H1 (cell line): ENCODE results near the gene ADCY1. TPM values are rescaled to one million over a fixed set of nuclear protein-coding genes. Genes with fewer than 3 reads are reported as not detected.

Source experiments
- CTCF ChIA-PET: fragments of 300-600 bp; sonication (Branson Sonifier 250); formaldehyde crosslinking; loops from one replicate; lab custom pipeline; 2021; ENCODE audit not compliant: partially characterized antibody; lab: Charles Lee
- POLR2A ChIA-PET: fragments of 300-600 bp; sonication (Branson Sonifier 250); formaldehyde crosslinking; loops from one replicate; lab custom pipeline; 2021; ENCODE audit warnings: inconsistent platforms; ENCODE audit not compliant: partially characterized antibody; lab: Charles Lee
- DNase-seq, 2 experiments: peaks; one replicate each; pipeline versions ENCODE4 v3.0.0 to v3.0.0-alpha.2; 2010 to 2022; ENCODE audit warnings: low spot score in 2 of 2, low read depth in 1 of 2, mixed read lengths in 1 of 2
- FAIRE-seq: peaks from 2 replicates; lab custom pipeline; 2011; peaks lifted over from hg19 to GRCh38; lab: Jason Lieb, UNC
- H2AFZ ChIP-seq: 2 replicates; pipeline ENCODE4 v1.8.1; 2012; ENCODE audit warnings: low read length, inconsistent platforms
- H2AK5ac ChIP-seq: 2 replicates; pipeline ENCODE4 v1.6.1; 2013; ENCODE audit warnings: low read depth, low read length
- H2BK120ac ChIP-seq: replicated peaks from 2 replicates; pipeline ENCODE3; 2013; ENCODE audit warnings: low read depth, low read length, inconsistent platforms
- H2BK12ac ChIP-seq: 2 replicates; pipeline ENCODE4 v1.6.1; 2013; ENCODE audit warnings: low read depth, low read length
- H2BK15ac ChIP-seq: 2 replicates; pipeline ENCODE4 v1.6.1; 2013; ENCODE audit warnings: low read length
- H2BK20ac ChIP-seq: 2 replicates; pipeline ENCODE4 v1.6.1; 2013; ENCODE audit warnings: low read length
- H2BK5ac ChIP-seq: 2 replicates; pipeline ENCODE4 v1.6.1; 2013; ENCODE audit warnings: low read depth, low read length
- H3K14ac ChIP-seq: 2 replicates; pipeline ENCODE4 v1.6.1; 2013; ENCODE audit warnings: inconsistent platforms; ENCODE audit not compliant: insufficient read length
- H3K18ac ChIP-seq: 2 replicates; pipeline ENCODE4 v1.6.1; 2013; ENCODE audit warnings: low read length; ENCODE audit errors: extremely low read depth
- H3K23ac ChIP-seq: 2 replicates; pipeline ENCODE4 v1.6.1; 2013; ENCODE audit warnings: inconsistent platforms; ENCODE audit not compliant: insufficient read length
- H3K23me2 ChIP-seq: 2 replicates; pipeline ENCODE4 v1.6.1; 2013; ENCODE audit warnings: low read depth, low read length
- H3K27ac ChIP-seq: 2 replicates; pipeline ENCODE4 v1.6.1; 2011; ENCODE audit warnings: low read depth, low read length, inconsistent platforms
- H3K27me3 ChIP-seq, 4 experiments: replicated peaks in 1 of 4; 1 replicate in 1 of 4; 2 replicates in 3 of 4; pipeline versions ENCODE4 v1.6.1 to v1.8.1; 2011 to 2013; ENCODE audit warnings: low read length in 3 of 4, mild to moderate bottlenecking in 3 of 4, inconsistent platforms in 2 of 4, mixed read lengths in 2 of 4, moderate library complexity in 1 of 4; ENCODE audit not compliant: control insufficient read depth in 3 of 4, insufficient read depth in 3 of 4; ENCODE audit errors: extremely low read depth in 1 of 4
- H3K36me3 ChIP-seq, 4 experiments: 2 replicates each; pipeline versions ENCODE4 v1.6.1 to v1.8.1; 2011 to 2013; ENCODE audit warnings: mild to moderate bottlenecking in 4 of 4, low read length in 3 of 4, moderate library complexity in 2 of 4, control low read depth in 1 of 4, inconsistent platforms in 1 of 4; ENCODE audit not compliant: insufficient read depth in 4 of 4, control insufficient read depth in 2 of 4
- H3K4ac ChIP-seq: replicated peaks from 2 replicates; pipeline ENCODE3; 2013; ENCODE audit warnings: low read length, low read depth, mixed read lengths, inconsistent platforms; ENCODE audit not compliant: insufficient read length
- H3K4me1 ChIP-seq, 4 experiments: replicated peaks in 1 of 4; 1 replicate in 1 of 4; 2 replicates in 3 of 4; pipeline versions ENCODE4 v1.6.1 to v1.8.1; 2011 to 2013; ENCODE audit warnings: low read length in 3 of 4, inconsistent platforms in 2 of 4, mixed read lengths in 1 of 4; ENCODE audit not compliant: insufficient read depth in 4 of 4, control insufficient read depth in 3 of 4
- H3K4me2 ChIP-seq, 2 experiments: 2 replicates each; pipeline versions ENCODE4 v1.6.1 to v1.8.1; 2011 to 2013; ENCODE audit warnings: low read depth in 2 of 2, low read length in 2 of 2, control low read depth in 1 of 2, inconsistent platforms in 1 of 2, mild to moderate bottlenecking in 1 of 2; ENCODE audit not compliant: insufficient read depth in 1 of 2
- H3K4me3 ChIP-seq, 4 experiments: fragments of 200-600, 300-600 bp in 1 of 4; sonication (generic), shearing (Covaris generic), sonication (Bioruptor Twin) in 1 of 4; 2 replicates each; pipeline versions ENCODE4 v1.5.1 to v1.8.1; 2011 to 2016; ENCODE audit warnings: low read length in 4 of 4, low read depth in 3 of 4, control low read depth in 2 of 4, inconsistent platforms in 2 of 4, mild to moderate bottlenecking in 2 of 4, mixed read lengths in 1 of 4, moderate library complexity in 1 of 4; ENCODE audit not compliant: insufficient read depth in 2 of 4; ENCODE audit errors: extremely low read depth in 1 of 4
- H3K56ac ChIP-seq: replicated peaks from 2 replicates; pipeline ENCODE3; 2013; ENCODE audit warnings: low read depth, mild to moderate bottlenecking, mixed read lengths, low read length, inconsistent platforms; ENCODE audit not compliant: insufficient read length
- H3K79me1 ChIP-seq: 2 replicates; pipeline ENCODE4 v1.6.1; 2013; ENCODE audit warnings: low read depth, low read length, control low read depth
- H3K79me2 ChIP-seq, 2 experiments: 2 replicates each; pipeline versions ENCODE4 v1.6.1 to v1.8.1; 2012 to 2013; ENCODE audit warnings: low read length in 2 of 2, mild to moderate bottlenecking in 2 of 2, inconsistent platforms in 1 of 2; ENCODE audit not compliant: insufficient read depth in 2 of 2, control insufficient read depth in 1 of 2
- H3K9ac ChIP-seq, 4 experiments: replicated peaks in 1 of 4; 1 replicate in 1 of 4; 2 replicates in 3 of 4; pipeline versions ENCODE4 v1.6.1 to v1.8.1; 2011 to 2013; ENCODE audit warnings: low read depth in 3 of 4, low read length in 3 of 4, control low read depth in 2 of 4, mild to moderate bottlenecking in 2 of 4, moderate library complexity in 2 of 4, inconsistent platforms in 1 of 4; ENCODE audit errors: extremely low read depth in 1 of 4
- H3K9me3 ChIP-seq, 2 experiments: 2 replicates each; pipeline versions ENCODE4 v1.6.1 to v1.8.1; 2012 to 2013; ENCODE audit warnings: mild to moderate bottlenecking in 2 of 2, moderate library complexity in 2 of 2, control low read depth in 1 of 2, inconsistent platforms in 1 of 2, low read depth in 1 of 2, low read length in 1 of 2, mixed read lengths in 1 of 2; ENCODE audit not compliant: insufficient read depth in 2 of 2
- H4K20me1 ChIP-seq, 2 experiments: replicated peaks in 1 of 2; 2 replicates each; pipeline versions ENCODE3 to v1.8.1; 2011 to 2013; ENCODE audit warnings: inconsistent platforms in 2 of 2, low read length in 2 of 2, mild to moderate bottlenecking in 1 of 2; ENCODE audit not compliant: insufficient read depth in 2 of 2, control insufficient read depth in 1 of 2
- H4K5ac ChIP-seq: 2 replicates; pipeline ENCODE4 v1.6.1; 2013; ENCODE audit warnings: low read length, low read depth, mixed read lengths, inconsistent platforms; ENCODE audit not compliant: insufficient read length
- H4K8ac ChIP-seq: 2 replicates; pipeline ENCODE4 v1.8.0; 2013; ENCODE audit warnings: mild to moderate bottlenecking, moderate library complexity, low read length, inconsistent platforms; ENCODE audit not compliant: insufficient read depth; ENCODE audit errors: extremely low read depth
- H4K91ac ChIP-seq: replicated peaks from 2 replicates; pipeline ENCODE3; 2013; ENCODE audit warnings: low read length, mixed read lengths, inconsistent platforms; ENCODE audit not compliant: insufficient read length
- CEBPB ChIP-seq: IDR thresholded peaks from 2 replicates; pipeline ENCODE4 v1.6.1; 2012; ENCODE audit warnings: low read depth, low read length
- CHD1 ChIP-seq: IDR thresholded peaks from 2 replicates; pipeline ENCODE4 v1.6.1; 2012; ENCODE audit warnings: low read depth, low read length, improper control_type of control experiment
- CREB1 ChIP-seq: IDR thresholded peaks from 2 replicates; pipeline ENCODE4 v1.6.1; 2012; ENCODE audit warnings: inconsistent platforms
- E2F6 ChIP-seq: IDR thresholded peaks from 2 replicates; pipeline ENCODE4 v1.6.1; 2012; ENCODE audit warnings: inconsistent platforms
- EZH2 ChIP-seq: fragments of 200-600 bp; sonication (generic); IDR thresholded peaks from 2 replicates; pipeline ENCODE4 v1.7.1; 2012; ENCODE audit warnings: low read depth, mild to moderate bottlenecking, moderate library complexity, low read length, inconsistent platforms; ENCODE audit not compliant: severe bottlenecking
- GABPA ChIP-seq: IDR thresholded peaks from 2 replicates; pipeline ENCODE4 v1.6.1; 2011; ENCODE audit warnings: mild to moderate bottlenecking, low read length, moderate library complexity, borderline replicate concordance; ENCODE audit not compliant: insufficient read depth
- GTF2F1 ChIP-seq: IDR thresholded peaks from 2 replicates; pipeline ENCODE4 v1.6.1; 2012; ENCODE audit warnings: low read depth, low read length, improper control_type of control experiment, borderline replicate concordance
- KDM1A ChIP-seq: fragments of 200-600, 300-600 bp; sonication (generic); IDR thresholded peaks from 2 replicates; pipeline ENCODE4 v1.7.1; 2016; ENCODE audit warnings: mild to moderate bottlenecking, low read length, borderline replicate concordance
- KDM4A ChIP-seq: IDR thresholded peaks from one replicate; pipeline ENCODE4 v1.7.1; 2012; ENCODE audit warnings: low read depth, mild to moderate bottlenecking, moderate library complexity, low read length, inconsistent platforms; ENCODE audit not compliant: severe bottlenecking
- SIN3A ChIP-seq, 2 experiments: IDR thresholded peaks in 1 of 2; conservative IDR thresholded peaks in 1 of 2; 2 replicates each; pipeline ENCODE4 v1.6.1; 2011 to 2012; ENCODE audit warnings: low read length in 2 of 2, improper control_type of control experiment in 1 of 2, low read depth in 1 of 2, mild to moderate bottlenecking in 1 of 2
- SP1 ChIP-seq: IDR thresholded peaks from 2 replicates; pipeline ENCODE4 v1.6.1; 2011; ENCODE audit warnings: low read depth, low read length
- SUZ12 ChIP-seq: fragments of 200-600 bp; sonication (generic); IDR thresholded peaks from 2 replicates; pipeline ENCODE4 v1.6.1; 2012; ENCODE audit warnings: mild to moderate bottlenecking, inconsistent platforms, low read length, moderate library complexity, mixed read lengths
- TAF7 ChIP-seq: optimal IDR thresholded peaks from 2 replicates; pipeline ENCODE3; 2011; ENCODE audit warnings: low read depth, mild to moderate bottlenecking, inconsistent platforms, low read length, moderate library complexity, borderline replicate concordance
- TBP ChIP-seq: IDR thresholded peaks from 2 replicates; pipeline ENCODE4 v1.6.1; 2011; ENCODE audit warnings: low read depth, low read length, improper control_type of control experiment
- WGBS, 2 experiments: shearing (Covaris generic) in 1 of 2; methylation state at CpG; one replicate each; pipeline versions ENCODE4 v1.1.6 to v1.1.7; 2013 to 2015; ENCODE audit warnings: low lambda C conversion rate in 2 of 2, mixed read lengths in 2 of 2, inconsistent platforms in 1 of 2, low coverage in 1 of 2, missing lambda C conversion rate in 1 of 2; ENCODE audit not compliant: insufficient replicate concordance in 2 of 2, insufficient coverage in 1 of 2, insufficient read length in 1 of 2; ENCODE audit errors: extremely low coverage in 1 of 2, missing lambda C conversion rate in 1 of 2; 5-methylcytosine and 5-hydroxymethylcytosine counted together
- polyA plus RNA-seq, 7 experiments: library from polyadenylated mRNA; depleted of rRNA in 3 of 7; stranded (reverse) in 5 of 7; unstranded in 2 of 7; fragments of >200 nt in 5 of 7; fragments of 200-250 nt in 2 of 7; gene quantifications; 1 replicate in 5 of 7; 2 replicates in 1 of 7; 4 replicates in 1 of 7; pipeline versions ENCODE4 v1.2.1 to v1.2.3, GENCODE V29; 2011 to 2013; ENCODE audit warnings: missing spikeins in 2 of 7, mixed read lengths in 2 of 7
- total RNA-seq: library from RNA; stranded (reverse); fragmentation: NEBNext Ultra II Directional; extraction: Animal tissue kit (Norgen Biotek cat#: 25700); gene quantifications from 2 replicates; pipeline ENCODE4 v1.2.1, GENCODE V29; 2021

The ADCY1 gene
- total and polyA plus RNA-seq, 2 of the 8 experiments (the other 6 are each of a cell fraction or from before 2014, with no cell fraction given): 7.9 to 26.9 TPM

- POLR2A ChIA-PET: no interaction called here
- Histone ChIP-seq H3K4ac (no peak overlapping the region), H2BK12ac (no peak overlapping the region), H3K27ac (no peak overlapping the region), H3K23me2 (peaks cover 7% of the 10 kb centered on the region; the same call in 1 of the 2 replicates), H3K4me2 (no peak overlapping the region), H3K14ac (no peak overlapping the region), H3K27me3 (no peaks in the 10 kb centered on the region), H2AFZ (no peak overlapping the region), H2BK5ac (no peak overlapping the region), H3K9me3 (peaks cover 0 to 2% of the 10 kb centered on the region in 2 experiments; a peak in 1 of 4 replicates), H4K20me1 (no peaks in the 10 kb centered on the region), H4K91ac (no peak overlapping the region), H3K18ac (no peak overlapping the region), H2BK15ac (no peak overlapping the region), H2AK5ac (no peak overlapping the region), H3K79me2 (peaks cover 0 to 9% of the 10 kb centered on the region in 2 experiments; a peak in 2 of 4 replicates), H3K9ac (no peak overlapping the region), H2BK120ac (no peak overlapping the region), H3K4me1 (no peaks in the 10 kb centered on the region), H3K79me1 (0 out of 2 replicates have a peak, but pooled peaks cover 6% of the 10 kb centered on the region), H3K23ac (no peak overlapping the region), H4K8ac (no peak overlapping the region; the same call in 1 of the 2 replicates), H2BK20ac (no peak overlapping the region), H3K36me3 (peaks cover 0 to 7% (median 3%) of the 10 kb centered on the region in 4 experiments; a peak in 4 of 8 replicates), H4K5ac (no peak overlapping the region), H3K56ac (no peak overlapping the region), H3K4me3 (no peak overlapping the region)
- DNase-seq (no peak), FAIRE-seq (no peak)
- CTCF ChIA-PET: interaction anchor here (1.9 kb wide), 1 partner anchor 54 kb away, joined by 5 read pairs; no protein-coding TSS in a partner anchor
- WGBS, 2 experiments: 88% methylated on average over 10 of the region's 16 CpGs; no CpG with 5 or more reads in 1 of the 2 experiments
- TF ChIP-seq CEBPB: no peak
- TF ChIP-seq GTF2F1: no peak
- no peak for TF ChIP-seq TBP
- no peak for TF ChIP-seq SIN3A (conservative IDR thresholded peaks at IDR 0.05 in 1 of 2, IDR thresholded peaks at IDR 0.05 in 1 of 2; ENCODE audit: low read depth in 1 of 2, low read length in 2 of 2)
- TF ChIP-seq KDM1A: no peak
- TF ChIP-seq TAF7: no peak
- TF ChIP-seq CHD1: no peak
- no peak for TF ChIP-seq EZH2
- no peak for TF ChIP-seq GABPA
- no peak for TF ChIP-seq KDM4A
- TF ChIP-seq E2F6: no peak
- TF ChIP-seq SP1: no peak
- TF ChIP-seq SUZ12: no peak
- TF ChIP-seq CREB1: no peak
These were observed 35.0 kb downstream of the ADCY1 start for GRCh38 chr7:45609180-45609579.
